Gastrocnemius medialis (tissue), 4 donors: ENCODE results near the gene TANK.

Experiments used
- POLR2A ChIP-seq, 2 donors: fragments of 450-650 bp; IDR thresholded peaks; one replicate each; pipeline ENCODE4 v1.6.1; 2017; ENCODE audit warnings: antibody characterized with exemption in 2 of 2, mild to moderate bottlenecking in 2 of 2, moderate library complexity in 2 of 2
- TF ChIP-seq, protein P1 (sequence below), 5 experiments: fragments of 450-650 bp in 3 of 5; fragments of 200-600 bp in 2 of 5; sonication (generic) in 2 of 5; IDR thresholded peaks in 4 of 5; conservative IDR thresholded peaks in 1 of 5; 1 replicate in 4 of 5; 2 replicates in 1 of 5; pipeline ENCODE4 v1.5.1; 2016 to 2019; ENCODE audit warnings: antibody characterized with exemption in 5 of 5, mild to moderate bottlenecking in 3 of 5, moderate library complexity in 3 of 5

DNA sequence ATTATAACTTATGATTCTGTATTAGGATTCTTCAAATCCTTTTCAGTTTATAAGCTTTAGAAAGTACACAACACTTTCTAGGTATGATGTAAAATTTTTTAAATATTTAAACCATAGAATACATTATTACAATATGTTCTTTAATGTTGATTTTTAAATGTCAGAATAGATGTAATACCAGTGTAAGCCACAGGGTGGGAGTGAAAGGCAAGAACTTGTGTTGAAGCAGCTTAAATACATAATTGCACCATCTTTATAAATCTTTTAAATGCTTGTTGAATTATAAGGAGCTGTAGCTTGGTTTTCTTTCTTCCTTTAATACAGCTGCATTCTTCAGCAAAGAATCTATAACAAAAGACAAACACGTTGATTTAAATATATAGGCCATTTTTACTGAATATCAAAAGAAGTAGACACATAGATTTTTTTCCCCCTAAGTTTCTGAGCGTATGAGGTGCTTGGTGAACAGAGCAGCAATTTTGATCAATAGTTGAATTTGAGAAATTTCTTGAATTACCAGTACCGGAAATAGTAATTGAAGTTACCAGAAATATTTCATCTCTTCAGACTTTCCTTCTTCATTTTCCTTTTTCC, 63.0 kb downstream of the TANK start:
- TF ChIP-seq, protein P1, sequence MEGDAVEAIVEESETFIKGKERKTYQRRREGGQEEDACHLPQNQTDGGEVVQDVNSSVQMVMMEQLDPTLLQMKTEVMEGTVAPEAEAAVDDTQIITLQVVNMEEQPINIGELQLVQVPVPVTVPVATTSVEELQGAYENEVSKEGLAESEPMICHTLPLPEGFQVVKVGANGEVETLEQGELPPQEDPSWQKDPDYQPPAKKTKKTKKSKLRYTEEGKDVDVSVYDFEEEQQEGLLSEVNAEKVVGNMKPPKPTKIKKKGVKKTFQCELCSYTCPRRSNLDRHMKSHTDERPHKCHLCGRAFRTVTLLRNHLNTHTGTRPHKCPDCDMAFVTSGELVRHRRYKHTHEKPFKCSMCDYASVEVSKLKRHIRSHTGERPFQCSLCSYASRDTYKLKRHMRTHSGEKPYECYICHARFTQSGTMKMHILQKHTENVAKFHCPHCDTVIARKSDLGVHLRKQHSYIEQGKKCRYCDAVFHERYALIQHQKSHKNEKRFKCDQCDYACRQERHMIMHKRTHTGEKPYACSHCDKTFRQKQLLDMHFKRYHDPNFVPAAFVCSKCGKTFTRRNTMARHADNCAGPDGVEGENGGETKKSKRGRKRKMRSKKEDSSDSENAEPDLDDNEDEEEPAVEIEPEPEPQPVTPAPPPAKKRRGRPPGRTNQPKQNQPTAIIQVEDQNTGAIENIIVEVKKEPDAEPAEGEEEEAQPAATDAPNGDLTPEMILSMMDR (IDR thresholded peaks at IDR 0.05 in 4 of 5, conservative IDR thresholded peaks at IDR 0.05 in 1 of 5): peak; percentile 62 to 74 (median 71)
- TF ChIP-seq POLR2A (IDR thresholded peaks at IDR 0.05): no peak
